ENCODE results near the gene IQSEC2. TPM values are rescaled to one million over a fixed set of nuclear protein-coding genes. Genes with fewer than 3 reads are reported as not detected.

The IQSEC2 gene
- total and polyA plus RNA-seq, 2 of the 4 experiments (the other 2 are of a cell fraction): 2.5 to 11.4 TPM

- in situ Hi-C loops (cut with MboI; ENCODE audit: low sequenced_read_pairs): no loop called here
- CTCF ChIA-PET: no interaction called here
- no peaks in the 10 kb centered on the region for H3K36me3 ChIP-seq (ENCODE audit: control insufficient read depth, insufficient read depth, low read length)
These were observed 27.5 kb upstream of the IQSEC2 start for GRCh38 chrX:53308836-53309235.

More at GRCh38 chrX:53308836-53309235, 27.5 kb upstream of the IQSEC2 start:
- Histone ChIP-seq H3K9ac (ENCODE audit: low read depth, low read length) (no peak overlapping the region), H4K91ac (ENCODE audit: insufficient read depth, low read depth, low read length) (no peak overlapping the region), H2BK5ac (ENCODE audit: low read depth, low read length, poor library complexity, severe bottlenecking) (no peak overlapping the region), H3K4me3 (ENCODE audit: insufficient read depth, low read depth, low read length) (no peak overlapping the region), H2BK20ac (ENCODE audit: low read depth, low read length) (no peak overlapping the region), H3K14ac (replicated peaks; ENCODE audit: low read depth, low read length) (no peak overlapping the region), H3K27ac (ENCODE audit: insufficient read depth, low read length) (no peak overlapping the region), H2AFZ (replicated peaks; ENCODE audit: low read length, poor library complexity) (no peak overlapping the region), H2BK15ac (ENCODE audit: low read depth, low read length) (no peak overlapping the region), H3K4me1 (ENCODE audit: control insufficient read depth, insufficient read depth, low read length) (peaks cover 11% of the 10 kb centered on the region), H4K20me1 (ENCODE audit: insufficient read depth, low read length) (0 out of 2 replicates have a peak, but pooled peaks cover 3% of the 10 kb centered on the region), H3K4me2 (ENCODE audit: low read depth, low read length) (no peak overlapping the region), H3K9me1 (ENCODE audit: insufficient read depth, low read length) (no peaks in the 10 kb centered on the region), H3K18ac (ENCODE audit: low read depth, low read length) (no peak overlapping the region), H2AK9ac (replicated peaks; ENCODE audit: low read depth, low read length, poor library complexity) (no peak overlapping the region), H3K4ac (ENCODE audit: low read depth, low read length) (no peak overlapping the region), H4K5ac (ENCODE audit: low read depth, low read length) (no peak overlapping the region), H3K9me3 (ENCODE audit: control insufficient read depth, insufficient read depth, low read length) (no peaks in the 10 kb centered on the region), H4K8ac (ENCODE audit: low read depth in 2 of 2, low read length in 2 of 2) (no peak overlapping the region), H3K27me3 (ENCODE audit: control insufficient read depth, insufficient read depth, low read length) (peaks cover 8% of the 10 kb centered on the region), H3K56ac (ENCODE audit: extremely low read depth, insufficient read depth, low read length) (no peak overlapping the region), H3K79me1 (ENCODE audit: low read depth in 1 of 2, low read length in 2 of 2) (no peaks in the 10 kb centered on the region; a peak in 1 of 4 replicates), H2BK120ac (ENCODE audit: low read depth, low read length) (no peak overlapping the region), H3K23ac (ENCODE audit: low read depth, low read length) (no peak overlapping the region), H2AK5ac (ENCODE audit: low read depth, low read length) (no peak overlapping the region)
- intact Hi-C loops (cut with micrococcal nuclease) (no loop called here), dilution Hi-C loops (cut with HindIII; ENCODE audit: low sequenced_read_pairs, unreplicated experiment) (no loop called here)
- no CpG with 5 or more reads among the region's 4 CpGs for whole genome bisulfite sequencing, 2 experiments (ENCODE audit: extremely low coverage in 2 of 2, insufficient read length in 1 of 2)
- ATAC-seq (ENCODE audit: low read depth): no peak
- TF ChIP-seq, protein P1, sequence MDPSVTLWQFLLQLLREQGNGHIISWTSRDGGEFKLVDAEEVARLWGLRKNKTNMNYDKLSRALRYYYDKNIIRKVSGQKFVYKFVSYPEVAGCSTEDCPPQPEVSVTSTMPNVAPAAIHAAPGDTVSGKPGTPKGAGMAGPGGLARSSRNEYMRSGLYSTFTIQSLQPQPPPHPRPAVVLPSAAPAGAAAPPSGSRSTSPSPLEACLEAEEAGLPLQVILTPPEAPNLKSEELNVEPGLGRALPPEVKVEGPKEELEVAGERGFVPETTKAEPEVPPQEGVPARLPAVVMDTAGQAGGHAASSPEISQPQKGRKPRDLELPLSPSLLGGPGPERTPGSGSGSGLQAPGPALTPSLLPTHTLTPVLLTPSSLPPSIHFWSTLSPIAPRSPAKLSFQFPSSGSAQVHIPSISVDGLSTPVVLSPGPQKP (IDR thresholded peaks at IDR 0.05; ENCODE audit: borderline replicate concordance, low read depth, low read length): no peak
- TF ChIP-seq POLR2A (IDR thresholded peaks at IDR 0.05; ENCODE audit: low read depth, low read length) (no peak), USF2 (IDR thresholded peaks at IDR 0.05; ENCODE audit: low read depth, low read length) (no peak), RAD21 (IDR thresholded peaks at IDR 0.05; ENCODE audit: low read length) (no peak), MAFK (IDR thresholded peaks at IDR 0.05; ENCODE audit: low read depth, low read length) (no peak), BHLHE40 (IDR thresholded peaks at IDR 0.05; ENCODE audit: low read depth, low read length) (no peak), RCOR1 (IDR thresholded peaks at IDR 0.05; ENCODE audit: insufficient replicate concordance, low read length) (no peak), RFX5 (IDR thresholded peaks at IDR 0.05; ENCODE audit: low read depth, low read length) (no peak), CEBPB (IDR thresholded peaks at IDR 0.05; ENCODE audit: low read depth, low read length) (no peak), MAZ (IDR thresholded peaks at IDR 0.05; ENCODE audit: borderline replicate concordance, low read depth, low read length) (no peak), FOS (IDR thresholded peaks at IDR 0.05; ENCODE audit: low read depth, low read length) (no peak), MXI1 (IDR thresholded peaks at IDR 0.05; ENCODE audit: borderline replicate concordance, low read depth, low read length) (no peak), CHD1 (IDR thresholded peaks at IDR 0.05; ENCODE audit: low read depth, low read length) (no peak), NFE2L2 (IDR thresholded peaks at IDR 0.05; ENCODE audit: low read depth, low read length) (no peak), SMC3 (IDR thresholded peaks at IDR 0.05; ENCODE audit: low read depth, low read length) (no peak)
- TF ChIP-seq, protein P2, sequence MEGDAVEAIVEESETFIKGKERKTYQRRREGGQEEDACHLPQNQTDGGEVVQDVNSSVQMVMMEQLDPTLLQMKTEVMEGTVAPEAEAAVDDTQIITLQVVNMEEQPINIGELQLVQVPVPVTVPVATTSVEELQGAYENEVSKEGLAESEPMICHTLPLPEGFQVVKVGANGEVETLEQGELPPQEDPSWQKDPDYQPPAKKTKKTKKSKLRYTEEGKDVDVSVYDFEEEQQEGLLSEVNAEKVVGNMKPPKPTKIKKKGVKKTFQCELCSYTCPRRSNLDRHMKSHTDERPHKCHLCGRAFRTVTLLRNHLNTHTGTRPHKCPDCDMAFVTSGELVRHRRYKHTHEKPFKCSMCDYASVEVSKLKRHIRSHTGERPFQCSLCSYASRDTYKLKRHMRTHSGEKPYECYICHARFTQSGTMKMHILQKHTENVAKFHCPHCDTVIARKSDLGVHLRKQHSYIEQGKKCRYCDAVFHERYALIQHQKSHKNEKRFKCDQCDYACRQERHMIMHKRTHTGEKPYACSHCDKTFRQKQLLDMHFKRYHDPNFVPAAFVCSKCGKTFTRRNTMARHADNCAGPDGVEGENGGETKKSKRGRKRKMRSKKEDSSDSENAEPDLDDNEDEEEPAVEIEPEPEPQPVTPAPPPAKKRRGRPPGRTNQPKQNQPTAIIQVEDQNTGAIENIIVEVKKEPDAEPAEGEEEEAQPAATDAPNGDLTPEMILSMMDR (conservative IDR thresholded peaks at IDR 0.05; ENCODE audit: low read depth, low read length): no peak
- POLR2A ChIA-PET (ENCODE audit: unreplicated experiment): no interaction called here
- no TSS peak for BruUV-seq (replicated peaks)
- no peak for DNase-seq
